ENCODE results near the gene PTPRK. TPM values are rescaled to one million over a fixed set of nuclear protein-coding genes. Genes with fewer than 3 reads are reported as not detected.

Gene PTPRK
- total RNA-seq, 1 donor from 2014 or later: 124 TPM

GRCh38 chr6:128284128-128284527 is 236.3 kb downstream of the PTPRK start:
- DNase-seq (ENCODE audit: low read depth): peak; percentile 14

GRCh38 chr6:128282961-128283360 is 237.4 kb downstream of the PTPRK start:
- no peak for DNase-seq (ENCODE audit: low read depth)

GRCh38 chr6:128280960-128281359 is 239.4 kb downstream of the PTPRK start:
- DNase-seq (ENCODE audit: low read depth): no peak

GRCh38 chr6:128280066-128280465 is 240.3 kb downstream of the PTPRK start:
- DNase-seq (ENCODE audit: low read depth): no peak

GRCh38 chr6:128278836-128279235 is 241.6 kb downstream of the PTPRK start:
- no peak for DNase-seq (ENCODE audit: low read depth)

GRCh38 chr6:128277379-128277778 is 243.0 kb downstream of the PTPRK start:
- DNase-seq (ENCODE audit: low read depth): no peak

- no peak for DNase-seq (ENCODE audit: low read depth)
These were observed 244.1 kb downstream of the PTPRK start for GRCh38 chr6:128276311-128276710.

- no peak for DNase-seq (ENCODE audit: low read depth)
These were observed 244.7 kb downstream of the PTPRK start for GRCh38 chr6:128275681-128276080.

- DNase-seq (ENCODE audit: low read depth): peak; percentile 25
These were observed 245.4 kb downstream of the PTPRK start for GRCh38 chr6:128275030-128275429.

GRCh38 chr6:128271527-128271926 is 248.9 kb downstream of the PTPRK start:
- DNase-seq (ENCODE audit: low read depth): no peak

- DNase-seq (ENCODE audit: low read depth): no peak
These were observed 249.4 kb downstream of the PTPRK start for GRCh38 chr6:128271011-128271410.

- no peak for DNase-seq (ENCODE audit: low read depth)
These were observed 253.5 kb downstream of the PTPRK start for GRCh38 chr6:128266946-128267345.

- DNase-seq (ENCODE audit: low read depth): no peak
These were observed 254.7 kb downstream of the PTPRK start for GRCh38 chr6:128265706-128266105.

- DNase-seq (ENCODE audit: low read depth): no peak
These were observed 260.4 kb downstream of the PTPRK start for GRCh38 chr6:128259730-128260685.

- DNase-seq (ENCODE audit: low read depth): no peak
These were observed 261.2 kb downstream of the PTPRK start for GRCh38 chr6:128259029-128259724.

- DNase-seq (ENCODE audit: low read depth): no peak
These were observed 264.3 kb downstream of the PTPRK start for GRCh38 chr6:128256095-128256494.

- DNase-seq (ENCODE audit: low read depth): no peak
These were observed 267.8 kb downstream of the PTPRK start for GRCh38 chr6:128252341-128253176.

- DNase-seq (ENCODE audit: low read depth): no peak
These were observed 268.7 kb downstream of the PTPRK start for GRCh38 chr6:128251445-128252340.

GRCh38 chr6:128250370-128251070 is 269.9 kb downstream of the PTPRK start:
- DNase-seq (ENCODE audit: low read depth): no peak

GRCh38 chr6:128249429-128249828 is 271.0 kb downstream of the PTPRK start:
- no peak for DNase-seq (ENCODE audit: low read depth)

Measured in renal cortical epithelial cell (primary cell).